ENCODE results near the gene ERN1.

DNA sequence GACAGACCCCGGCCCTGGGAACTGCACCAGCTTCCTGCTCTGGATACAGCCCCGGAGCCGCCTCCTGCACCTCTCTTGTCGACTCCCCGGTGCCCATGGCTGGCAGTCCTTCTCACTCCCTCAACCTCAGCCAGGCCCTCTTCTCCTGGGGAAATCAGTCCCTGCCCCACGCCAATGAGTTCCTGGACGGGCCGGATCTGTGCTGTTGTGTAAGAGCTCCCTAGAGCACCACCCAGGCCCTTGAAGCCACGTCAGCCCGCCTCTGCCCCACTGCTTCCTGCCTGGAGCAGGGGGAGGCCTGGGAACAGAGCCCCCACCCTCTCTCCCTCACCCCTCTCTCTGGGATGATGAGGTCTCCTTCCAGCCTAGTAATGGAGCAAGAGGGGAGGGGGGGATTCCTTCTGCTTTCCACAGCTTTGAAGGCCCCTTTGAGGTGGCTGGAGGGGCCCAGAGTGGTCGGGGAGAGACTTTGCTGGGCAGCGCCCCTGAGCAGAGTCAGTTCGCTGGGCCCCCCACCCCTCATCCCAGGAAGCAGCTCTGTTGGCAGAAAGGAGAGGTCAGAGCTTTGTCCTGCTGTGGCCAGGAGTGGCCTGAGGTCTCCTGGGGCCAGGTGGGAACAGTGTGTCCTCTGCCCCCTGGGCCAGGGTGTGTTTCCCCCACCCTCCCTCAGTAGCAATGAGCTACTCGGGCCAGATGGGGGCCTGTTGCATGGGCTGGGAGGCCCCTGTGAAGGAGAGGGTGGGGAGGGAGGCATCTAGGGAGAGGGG lies 128.0 kb downstream of the ERN1 start:
- TF ChIP-seq, protein P1, sequence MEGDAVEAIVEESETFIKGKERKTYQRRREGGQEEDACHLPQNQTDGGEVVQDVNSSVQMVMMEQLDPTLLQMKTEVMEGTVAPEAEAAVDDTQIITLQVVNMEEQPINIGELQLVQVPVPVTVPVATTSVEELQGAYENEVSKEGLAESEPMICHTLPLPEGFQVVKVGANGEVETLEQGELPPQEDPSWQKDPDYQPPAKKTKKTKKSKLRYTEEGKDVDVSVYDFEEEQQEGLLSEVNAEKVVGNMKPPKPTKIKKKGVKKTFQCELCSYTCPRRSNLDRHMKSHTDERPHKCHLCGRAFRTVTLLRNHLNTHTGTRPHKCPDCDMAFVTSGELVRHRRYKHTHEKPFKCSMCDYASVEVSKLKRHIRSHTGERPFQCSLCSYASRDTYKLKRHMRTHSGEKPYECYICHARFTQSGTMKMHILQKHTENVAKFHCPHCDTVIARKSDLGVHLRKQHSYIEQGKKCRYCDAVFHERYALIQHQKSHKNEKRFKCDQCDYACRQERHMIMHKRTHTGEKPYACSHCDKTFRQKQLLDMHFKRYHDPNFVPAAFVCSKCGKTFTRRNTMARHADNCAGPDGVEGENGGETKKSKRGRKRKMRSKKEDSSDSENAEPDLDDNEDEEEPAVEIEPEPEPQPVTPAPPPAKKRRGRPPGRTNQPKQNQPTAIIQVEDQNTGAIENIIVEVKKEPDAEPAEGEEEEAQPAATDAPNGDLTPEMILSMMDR (IDR thresholded peaks at IDR 0.05 in 8 of 11, conservative IDR thresholded peaks at IDR 0.05 in 3 of 11): no peak
- TF ChIP-seq POLR2AphosphoS5 (IDR thresholded peaks at IDR 0.05): peak; percentile 68 to 77 (median 71)
